ENCODE data around the gene NMT2.

NMT2 gene

GRCh38 chr10:15083674-15084501 lies 84.6 kb downstream of the NMT2 start:
- H3K4me3 ChIP-seq (ENCODE audit: control insufficient read depth in 1 of 7, extremely low read depth in 1 of 7, insufficient read depth in 4 of 7, low read depth in 2 of 7, low read length in 6 of 7): peak overlapping the region in 2 of 7 experiments; percentile 6 to 63
- WGBS (ENCODE audit: insufficient coverage): 89% methylated on average over 12 of the region's 18 CpGs
- POLR2A ChIA-PET: no interaction called here

DNA sequence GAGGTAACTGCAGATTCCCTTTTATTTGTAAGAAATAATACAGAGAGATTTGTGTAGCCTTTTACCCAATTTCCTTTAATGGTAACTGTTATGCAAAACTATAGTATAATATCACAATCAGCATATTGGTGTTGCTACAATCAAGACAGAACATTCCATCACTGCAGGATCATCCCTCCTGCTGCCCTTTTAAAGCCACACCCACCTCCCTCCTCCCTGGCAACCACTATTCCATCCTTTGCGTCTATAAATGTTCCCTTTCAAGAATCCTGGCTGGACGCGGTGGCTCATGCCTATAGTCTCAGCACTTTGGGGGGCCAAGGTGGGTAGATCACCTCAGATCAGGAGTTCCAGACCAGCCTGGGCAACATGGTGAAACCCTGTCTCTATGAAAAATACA lies 93.1 kb downstream of the NMT2 start:
- H3K27ac ChIP-seq (ENCODE audit: insufficient read depth in 1 of 2, low read depth in 1 of 2, low read length in 2 of 2, poor library complexity in 1 of 2, severe bottlenecking in 2 of 2): no peak overlapping the region
- DNase-seq: no peak
- H3K9me3 ChIP-seq (ENCODE audit: control extremely low read depth in 1 of 5, control insufficient read depth in 4 of 5, insufficient read depth in 2 of 5, low read depth in 1 of 5, low read length in 4 of 5): peaks cover 0 to 9% (median 0%) of the 10 kb centered on the region in 5 experiments
- no peaks in the 10 kb centered on the region for H3K36me3 ChIP-seq (ENCODE audit: control insufficient read depth in 4 of 4, insufficient read depth in 4 of 4, low read length in 3 of 4)
- H3K4me3 ChIP-seq (ENCODE audit: control insufficient read depth in 1 of 7, extremely low read depth in 1 of 7, insufficient read depth in 4 of 7, low read depth in 2 of 7, low read length in 6 of 7): no peak overlapping the region
- CTCF ChIA-PET: no interaction called here
- POLR2A ChIA-PET: no interaction called here
- WGBS (ENCODE audit: insufficient coverage): 100% methylated on average over 1 of the region's 3 CpGs
- H3K27me3 ChIP-seq (replicated peaks in 2 of 5; ENCODE audit: control insufficient read depth in 4 of 5, insufficient read depth in 5 of 5, low read length in 4 of 5): no peaks in the 10 kb centered on the region
- no peaks in the 10 kb centered on the region for H3K4me1 ChIP-seq (ENCODE audit: control extremely low read depth in 1 of 4, control insufficient read depth in 4 of 4, insufficient read depth in 4 of 4, low read length in 3 of 4)

More at GRCh38 chr10:15083674-15084501, 84.6 kb downstream of the NMT2 start:
- H3K27ac ChIP-seq (ENCODE audit: insufficient read depth in 1 of 2, low read depth in 1 of 2, low read length in 2 of 2, poor library complexity in 1 of 2, severe bottlenecking in 2 of 2): no peak overlapping the region
- no peaks in the 10 kb centered on the region for H3K9me3 ChIP-seq (ENCODE audit: control extremely low read depth in 1 of 5, control insufficient read depth in 4 of 5, insufficient read depth in 2 of 5, low read depth in 1 of 5, low read length in 4 of 5)
- no peaks in the 10 kb centered on the region for H3K36me3 ChIP-seq (ENCODE audit: control insufficient read depth in 4 of 4, insufficient read depth in 4 of 4, low read length in 3 of 4)
- peaks cover 0 to 6% (median 5%) of the 10 kb centered on the region in 4 experiments for H3K4me1 ChIP-seq (ENCODE audit: control extremely low read depth in 1 of 4, control insufficient read depth in 4 of 4, insufficient read depth in 4 of 4, low read length in 3 of 4)
- CTCF ChIA-PET: interaction anchor here (0.7 kb wide), 1 partner anchor 11 kb away, joined by 3 read pairs; no protein-coding TSS in a partner anchor
- H3K27me3 ChIP-seq (replicated peaks in 2 of 5; ENCODE audit: control insufficient read depth in 4 of 5, insufficient read depth in 5 of 5, low read length in 4 of 5): no peaks in the 10 kb centered on the region
- no peak for DNase-seq

DNA sequence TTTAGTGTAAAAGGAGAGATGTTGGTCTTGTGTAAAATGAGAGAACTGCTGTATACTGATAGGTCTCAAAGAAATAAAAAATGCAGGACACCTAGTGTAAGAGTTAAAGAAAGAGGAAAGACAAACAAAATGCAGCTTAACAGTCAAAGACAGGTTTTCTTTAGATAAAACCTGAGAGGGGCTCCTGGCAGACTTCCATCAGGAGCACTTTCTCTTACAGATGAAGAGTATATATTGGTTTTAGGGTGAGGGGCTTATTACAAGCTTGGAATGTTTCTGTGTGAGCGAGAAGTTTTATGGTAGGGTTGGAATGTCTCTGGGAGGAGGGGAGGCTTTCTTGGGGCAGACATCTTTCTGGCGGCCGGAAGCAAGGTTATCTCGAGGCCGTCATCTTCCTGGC lies 96.1 kb downstream of the NMT2 start:
- Histone ChIP-seq H3K4me3 (ENCODE audit: control insufficient read depth in 1 of 7, extremely low read depth in 1 of 7, insufficient read depth in 4 of 7, low read depth in 2 of 7, low read length in 6 of 7) (no peak overlapping the region), H3K27ac (ENCODE audit: insufficient read depth in 1 of 2, low read depth in 1 of 2, low read length in 2 of 2, poor library complexity in 1 of 2, severe bottlenecking in 2 of 2) (no peak overlapping the region), H3K36me3 (ENCODE audit: control insufficient read depth in 4 of 4, insufficient read depth in 4 of 4, low read length in 3 of 4) (no peaks in the 10 kb centered on the region), H3K4me1 (ENCODE audit: control extremely low read depth in 1 of 4, control insufficient read depth in 4 of 4, insufficient read depth in 4 of 4, low read length in 3 of 4) (no peaks in the 10 kb centered on the region), H3K9me3 (ENCODE audit: control extremely low read depth in 1 of 5, control insufficient read depth in 4 of 5, insufficient read depth in 2 of 5, low read depth in 1 of 5, low read length in 4 of 5) (peaks cover 0 to 11% (median 0%) of the 10 kb centered on the region in 5 experiments), H3K27me3 (replicated peaks in 2 of 5; ENCODE audit: control insufficient read depth in 4 of 5, insufficient read depth in 5 of 5, low read length in 4 of 5) (no peaks in the 10 kb centered on the region)
- ChIA-PET POLR2A (interaction anchor here (1.1 kb wide), 1 partner anchor 24 kb away, joined by 4 read pairs; no protein-coding TSS in a partner anchor), CTCF (interaction anchor here (0.9 to 1.3 kb wide), 2 partner anchors 12 to 28 kb away, joined by 3 read pairs; no protein-coding TSS in a partner anchor)
- no peak for DNase-seq
- 94% methylated on average over 3 of the region's 5 CpGs for WGBS (ENCODE audit: insufficient coverage)

- CTCF ChIA-PET: no interaction called here
- POLR2A ChIA-PET: no interaction called here
- 75% methylated on average over 3 of the region's 4 CpGs for WGBS (ENCODE audit: insufficient coverage)
- H3K27me3 ChIP-seq (replicated peaks in 2 of 5; ENCODE audit: control insufficient read depth in 4 of 5, insufficient read depth in 5 of 5, low read length in 4 of 5): no peaks in the 10 kb centered on the region
- no peaks in the 10 kb centered on the region for H3K36me3 ChIP-seq (ENCODE audit: control insufficient read depth in 4 of 4, insufficient read depth in 4 of 4, low read length in 3 of 4)
- no peak overlapping the region for H3K27ac ChIP-seq (ENCODE audit: insufficient read depth in 1 of 2, low read depth in 1 of 2, low read length in 2 of 2, poor library complexity in 1 of 2, severe bottlenecking in 2 of 2)
- H3K9me3 ChIP-seq (ENCODE audit: control extremely low read depth in 1 of 5, control insufficient read depth in 4 of 5, insufficient read depth in 2 of 5, low read depth in 1 of 5, low read length in 4 of 5): peaks cover 0 to 18% (median 2%) of the 10 kb centered on the region in 5 experiments
- H3K4me3 ChIP-seq (ENCODE audit: control insufficient read depth in 1 of 7, extremely low read depth in 1 of 7, insufficient read depth in 4 of 7, low read depth in 2 of 7, low read length in 6 of 7): no peak overlapping the region
- DNase-seq: no peak
- no peaks in the 10 kb centered on the region for H3K4me1 ChIP-seq (ENCODE audit: control extremely low read depth in 1 of 4, control insufficient read depth in 4 of 4, insufficient read depth in 4 of 4, low read length in 3 of 4)
Measured at GRCh38 chr10:15069230-15069629, 99.3 kb downstream of the NMT2 start.

DNA sequence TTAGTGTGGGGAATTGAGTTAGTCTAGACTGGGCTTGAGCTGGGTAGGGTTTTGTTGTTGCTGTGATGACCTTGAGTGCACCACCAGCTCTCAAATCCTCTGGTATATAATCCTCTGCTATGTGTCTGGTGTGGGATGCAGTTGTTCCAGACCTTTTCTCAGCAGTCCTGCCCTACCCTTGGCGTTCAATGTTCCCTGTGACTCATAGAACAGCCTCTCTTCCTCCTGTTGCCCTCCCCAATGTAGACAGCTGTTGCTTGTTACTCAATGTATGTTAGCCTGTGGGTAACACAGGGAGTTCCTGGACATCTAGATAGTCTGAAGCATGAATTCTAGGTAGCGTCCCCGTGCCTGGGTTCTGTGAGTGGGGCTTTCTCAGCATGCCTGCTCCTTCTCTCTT lies 99.7 kb downstream of the NMT2 start:
- DNase-seq: no peak
- H3K4me3 ChIP-seq (ENCODE audit: control insufficient read depth in 1 of 7, extremely low read depth in 1 of 7, insufficient read depth in 4 of 7, low read depth in 2 of 7, low read length in 6 of 7): no peak overlapping the region
- CTCF ChIA-PET: no interaction called here
- WGBS (ENCODE audit: insufficient coverage): 100% methylated on average over 3 of the region's 3 CpGs
- no peaks in the 10 kb centered on the region for H3K4me1 ChIP-seq (ENCODE audit: control extremely low read depth in 1 of 4, control insufficient read depth in 4 of 4, insufficient read depth in 4 of 4, low read length in 3 of 4)
- H3K27ac ChIP-seq (ENCODE audit: insufficient read depth in 1 of 2, low read depth in 1 of 2, low read length in 2 of 2, poor library complexity in 1 of 2, severe bottlenecking in 2 of 2): no peak overlapping the region
- peaks cover 0 to 18% (median 2%) of the 10 kb centered on the region in 5 experiments for H3K9me3 ChIP-seq (ENCODE audit: control extremely low read depth in 1 of 5, control insufficient read depth in 4 of 5, insufficient read depth in 2 of 5, low read depth in 1 of 5, low read length in 4 of 5)
- no peaks in the 10 kb centered on the region for H3K36me3 ChIP-seq (ENCODE audit: control insufficient read depth in 4 of 4, insufficient read depth in 4 of 4, low read length in 3 of 4)
- POLR2A ChIA-PET: no interaction called here
- H3K27me3 ChIP-seq (replicated peaks in 2 of 5; ENCODE audit: control insufficient read depth in 4 of 5, insufficient read depth in 5 of 5, low read length in 4 of 5): no peaks in the 10 kb centered on the region

GRCh38 chr10:15067154-15067553 lies 101.3 kb downstream of the NMT2 start:
- Histone ChIP-seq H3K36me3 (ENCODE audit: control insufficient read depth in 4 of 4, insufficient read depth in 4 of 4, low read length in 3 of 4) (no peaks in the 10 kb centered on the region), H3K4me3 (ENCODE audit: control insufficient read depth in 1 of 7, extremely low read depth in 1 of 7, insufficient read depth in 4 of 7, low read depth in 2 of 7, low read length in 6 of 7) (no peak overlapping the region), H3K27me3 (replicated peaks in 2 of 5; ENCODE audit: control insufficient read depth in 4 of 5, insufficient read depth in 5 of 5, low read length in 4 of 5) (no peaks in the 10 kb centered on the region), H3K9me3 (ENCODE audit: control extremely low read depth in 1 of 5, control insufficient read depth in 4 of 5, insufficient read depth in 2 of 5, low read depth in 1 of 5, low read length in 4 of 5) (peaks cover 0 to 12% (median 2%) of the 10 kb centered on the region in 5 experiments), H3K4me1 (ENCODE audit: control extremely low read depth in 1 of 4, control insufficient read depth in 4 of 4, insufficient read depth in 4 of 4, low read length in 3 of 4) (no peaks in the 10 kb centered on the region), H3K27ac (ENCODE audit: insufficient read depth in 1 of 2, low read depth in 1 of 2, low read length in 2 of 2, poor library complexity in 1 of 2, severe bottlenecking in 2 of 2) (no peak overlapping the region)
- WGBS (ENCODE audit: insufficient coverage): 100% methylated on average over 1 of the region's 5 CpGs
- POLR2A ChIA-PET: interaction anchor here (0.6 kb wide), 1 partner anchor 23 kb away, joined by 3 read pairs; no protein-coding TSS in a partner anchor
- CTCF ChIA-PET: no interaction called here
- DNase-seq: no peak

- no peaks in the 10 kb centered on the region for H3K36me3 ChIP-seq (ENCODE audit: control insufficient read depth in 4 of 4, insufficient read depth in 4 of 4, low read length in 3 of 4)
- no peaks in the 10 kb centered on the region for H3K4me1 ChIP-seq (ENCODE audit: control extremely low read depth in 1 of 4, control insufficient read depth in 4 of 4, insufficient read depth in 4 of 4, low read length in 3 of 4)
- H3K9me3 ChIP-seq (ENCODE audit: control extremely low read depth in 1 of 5, control insufficient read depth in 4 of 5, insufficient read depth in 2 of 5, low read depth in 1 of 5, low read length in 4 of 5): peaks cover 0 to 18% (median 2%) of the 10 kb centered on the region in 5 experiments
- no peak overlapping the region for H3K27ac ChIP-seq (ENCODE audit: insufficient read depth in 1 of 2, low read depth in 1 of 2, low read length in 2 of 2, poor library complexity in 1 of 2, severe bottlenecking in 2 of 2)
- no peaks in the 10 kb centered on the region for H3K27me3 ChIP-seq (replicated peaks in 2 of 5; ENCODE audit: control insufficient read depth in 4 of 5, insufficient read depth in 5 of 5, low read length in 4 of 5)
- H3K4me3 ChIP-seq (ENCODE audit: control insufficient read depth in 1 of 7, extremely low read depth in 1 of 7, insufficient read depth in 4 of 7, low read depth in 2 of 7, low read length in 6 of 7): no peak overlapping the region
- WGBS (ENCODE audit: insufficient coverage): 100% methylated on average over 1 of the region's 2 CpGs
- no peak for DNase-seq
- ChIA-PET CTCF (no interaction called here), POLR2A (no interaction called here)
Measured at GRCh38 chr10:15060638-15061037, 107.9 kb downstream of the NMT2 start.

All from common myeloid progenitor, CD34-positive (primary cell).